ENCODE measurements around the gene MORN1. TPM values are rescaled to one million over a fixed set of nuclear protein-coding genes. Genes with fewer than 3 reads are reported as not detected.

MORN1 gene
- total RNA-seq, 1 donor from 2014 or later: 12.1 TPM

GRCh38 chr1:2356401-2356800 lies 35.0 kb downstream of the MORN1 start:
- Mint-ChIP-seq H3K27me3 (ENCODE audit: unreplicated experiment) (peaks cover 2% of the 10 kb centered on the region), H3K36me3 (ENCODE audit: low read depth, unreplicated experiment) (no peaks in the 10 kb centered on the region), H3K27ac (ENCODE audit: unreplicated experiment) (no peak overlapping the region), H3K9me3 (ENCODE audit: unreplicated experiment) (no peaks in the 10 kb centered on the region), H3K4me1 (ENCODE audit: unreplicated experiment) (no peaks in the 10 kb centered on the region), H3K4me3 (ENCODE audit: unreplicated experiment) (no peak overlapping the region)
- TF ChIP-seq CTCF (IDR thresholded peaks at IDR 0.05; ENCODE audit: unreplicated experiment): no peak
- DNase-seq (ENCODE audit: low spot score): no peak

GRCh38 chr1:2355373-2356261 lies 35.7 kb downstream of the MORN1 start:
- Mint-ChIP-seq H3K9me3 (ENCODE audit: unreplicated experiment) (no peaks in the 10 kb centered on the region), H3K4me1 (ENCODE audit: unreplicated experiment) (no peaks in the 10 kb centered on the region), H3K27ac (ENCODE audit: unreplicated experiment) (no peak overlapping the region), H3K27me3 (ENCODE audit: unreplicated experiment) (peaks cover 2% of the 10 kb centered on the region), H3K4me3 (ENCODE audit: unreplicated experiment) (no peak overlapping the region), H3K36me3 (ENCODE audit: low read depth, unreplicated experiment) (no peaks in the 10 kb centered on the region)
- TF ChIP-seq CTCF (IDR thresholded peaks at IDR 0.05; ENCODE audit: unreplicated experiment): no peak
- no peak for DNase-seq (ENCODE audit: low spot score)

GRCh38 chr1:2354511-2355372 lies 36.6 kb downstream of the MORN1 start:
- Mint-ChIP-seq H3K4me3 (ENCODE audit: unreplicated experiment) (no peak overlapping the region), H3K27ac (ENCODE audit: unreplicated experiment) (no peak overlapping the region), H3K27me3 (ENCODE audit: unreplicated experiment) (peaks cover 2% of the 10 kb centered on the region), H3K9me3 (ENCODE audit: unreplicated experiment) (no peaks in the 10 kb centered on the region), H3K4me1 (ENCODE audit: unreplicated experiment) (no peaks in the 10 kb centered on the region), H3K36me3 (ENCODE audit: low read depth, unreplicated experiment) (no peaks in the 10 kb centered on the region)
- no peak for DNase-seq (ENCODE audit: low spot score)
- TF ChIP-seq CTCF (IDR thresholded peaks at IDR 0.05; ENCODE audit: unreplicated experiment): no peak

GRCh38 chr1:2353551-2354438 lies 37.6 kb downstream of the MORN1 start:
- Mint-ChIP-seq H3K27ac (ENCODE audit: unreplicated experiment) (no peak overlapping the region), H3K4me1 (ENCODE audit: unreplicated experiment) (no peaks in the 10 kb centered on the region)
- no peak for DNase-seq (ENCODE audit: low spot score)

More at GRCh38 chr1:2353551-2354438, 37.6 kb downstream of the MORN1 start:
- no peaks in the 10 kb centered on the region for H3K9me3 Mint-ChIP-seq (ENCODE audit: unreplicated experiment)
- no peaks in the 10 kb centered on the region for H3K36me3 Mint-ChIP-seq (ENCODE audit: low read depth, unreplicated experiment)
- no peak overlapping the region for H3K4me3 Mint-ChIP-seq (ENCODE audit: unreplicated experiment)
- H3K27me3 Mint-ChIP-seq (ENCODE audit: unreplicated experiment): peaks cover 7% of the 10 kb centered on the region
- TF ChIP-seq CTCF (IDR thresholded peaks at IDR 0.05; ENCODE audit: unreplicated experiment): no peak

All from endothelial cell (in vitro differentiated cells).